RPMI8226 (cell line): Measurements from ENCODE around the gene GNAZ.

Source experiments
- DNase-seq: peaks from one replicate; pipeline ENCODE4 v3.0.0-alpha.2; 2015

GNAZ gene

GRCh38 chr22:23094695-23095681 is 24.7 kb downstream of the GNAZ start:
- DNase-seq = no peak

DNA sequence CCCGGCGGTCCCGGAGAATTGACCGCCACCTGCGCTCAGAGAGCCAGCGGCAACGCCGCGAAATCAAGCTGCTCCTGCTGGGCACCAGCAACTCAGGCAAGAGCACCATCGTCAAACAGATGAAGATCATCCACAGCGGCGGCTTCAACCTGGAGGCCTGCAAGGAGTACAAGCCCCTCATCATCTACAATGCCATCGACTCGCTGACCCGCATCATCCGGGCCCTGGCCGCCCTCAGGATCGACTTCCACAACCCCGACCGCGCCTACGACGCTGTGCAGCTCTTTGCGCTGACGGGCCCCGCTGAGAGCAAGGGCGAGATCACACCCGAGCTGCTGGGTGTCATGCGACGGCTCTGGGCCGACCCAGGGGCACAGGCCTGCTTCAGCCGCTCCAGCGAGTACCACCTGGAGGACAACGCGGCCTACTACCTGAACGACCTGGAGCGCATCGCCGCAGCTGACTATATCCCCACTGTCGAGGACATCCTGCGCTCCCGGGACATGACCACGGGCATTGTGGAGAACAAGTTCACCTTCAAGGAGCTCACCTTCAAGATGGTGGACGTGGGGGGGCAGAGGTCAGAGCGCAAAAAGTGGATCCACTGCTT is 25.5 kb downstream of the GNAZ start:
- no peak for DNase-seq

GRCh38 chr22:23097412-23098229 is 27.3 kb downstream of the GNAZ start:
- no peak for DNase-seq

DNA sequence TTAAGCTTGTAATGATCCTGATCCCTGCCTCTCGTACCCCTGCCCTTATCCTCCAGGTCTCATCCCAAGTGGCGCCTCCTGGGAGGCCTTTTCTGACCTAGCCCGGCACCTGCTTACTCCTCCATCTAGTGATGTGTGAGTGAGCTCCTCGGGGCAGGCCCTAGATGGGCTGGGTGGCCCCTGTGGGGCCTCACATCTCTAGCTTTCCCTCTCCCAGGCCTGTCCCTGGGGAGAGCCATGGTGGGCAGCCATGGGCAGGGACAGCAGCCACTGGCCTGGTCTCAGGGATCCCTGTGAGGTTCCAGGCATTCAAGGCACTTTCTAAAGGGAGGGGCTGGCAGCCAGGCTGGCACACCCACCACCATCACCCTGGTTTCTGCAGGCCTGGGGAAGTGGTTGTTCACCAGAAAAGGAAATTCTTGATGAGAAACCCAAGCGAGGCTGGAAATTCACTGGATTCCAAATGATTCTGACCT is 27.9 kb downstream of the GNAZ start:
- no peak for DNase-seq

- peak; percentile 22 for DNase-seq
Measured at GRCh38 chr22:23098718-23099530, 28.6 kb downstream of the GNAZ start.

- no peak for DNase-seq
Measured at GRCh38 chr22:23099531-23099804, 29.1 kb downstream of the GNAZ start.

- no peak for DNase-seq
Measured at GRCh38 chr22:23100124-23100801, 29.9 kb downstream of the GNAZ start.

- DNase-seq = no peak
Measured at GRCh38 chr22:23101524-23101923, 31.2 kb downstream of the GNAZ start.

DNA sequence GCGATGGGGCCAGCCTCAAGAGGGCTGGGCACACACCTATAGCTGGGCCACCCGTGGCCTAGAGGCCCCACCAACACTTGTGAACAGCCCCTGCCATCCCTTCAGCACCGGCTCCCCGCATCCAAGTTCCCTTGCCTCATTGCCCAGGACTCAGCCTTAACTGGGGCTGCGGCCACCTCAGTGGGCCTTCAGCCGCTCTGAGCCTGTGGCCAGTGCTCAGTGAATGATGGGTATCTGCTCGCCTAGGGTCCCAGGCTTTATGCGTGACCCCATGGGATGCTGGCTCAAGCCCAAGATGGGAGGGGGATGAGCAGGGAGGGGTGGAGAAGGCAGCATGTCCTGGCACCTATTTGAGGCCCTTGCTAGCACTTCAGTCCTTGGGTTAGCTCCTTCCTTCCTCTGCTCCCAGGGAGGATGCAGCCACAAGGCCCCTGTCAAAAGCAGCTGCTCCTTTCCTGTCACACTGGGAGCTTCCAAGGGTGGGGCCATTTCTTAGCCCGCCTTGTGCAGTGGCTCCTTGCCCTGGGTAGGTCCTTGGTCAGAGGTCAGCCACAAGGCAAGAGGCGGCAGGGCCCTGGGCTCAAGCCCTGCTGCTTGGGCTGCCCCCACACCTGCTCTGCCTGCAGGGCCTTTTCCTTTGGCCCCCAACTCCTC is 31.8 kb downstream of the GNAZ start:
- no peak for DNase-seq

DNA sequence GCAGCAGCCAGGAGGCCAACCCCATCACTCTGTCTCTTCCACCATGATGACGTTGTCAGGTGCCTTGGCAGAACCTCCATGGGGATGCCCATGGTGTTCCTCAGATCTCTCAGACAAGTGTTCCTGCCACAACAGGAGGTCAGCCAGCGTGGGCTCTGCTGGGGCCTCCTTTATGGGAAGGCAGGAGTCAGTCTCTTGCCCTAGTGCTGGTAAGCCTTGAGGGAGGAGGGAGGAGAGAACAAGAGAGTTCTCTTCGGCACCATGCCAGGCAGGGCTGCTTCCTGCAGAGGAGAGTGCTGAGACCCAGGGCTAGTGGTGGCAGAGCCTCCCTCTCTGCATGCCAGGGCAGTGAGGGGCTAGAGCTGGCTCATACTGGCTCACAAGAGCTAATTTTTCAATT is 32.5 kb downstream of the GNAZ start:
- DNase-seq = peak; percentile 51

DNA sequence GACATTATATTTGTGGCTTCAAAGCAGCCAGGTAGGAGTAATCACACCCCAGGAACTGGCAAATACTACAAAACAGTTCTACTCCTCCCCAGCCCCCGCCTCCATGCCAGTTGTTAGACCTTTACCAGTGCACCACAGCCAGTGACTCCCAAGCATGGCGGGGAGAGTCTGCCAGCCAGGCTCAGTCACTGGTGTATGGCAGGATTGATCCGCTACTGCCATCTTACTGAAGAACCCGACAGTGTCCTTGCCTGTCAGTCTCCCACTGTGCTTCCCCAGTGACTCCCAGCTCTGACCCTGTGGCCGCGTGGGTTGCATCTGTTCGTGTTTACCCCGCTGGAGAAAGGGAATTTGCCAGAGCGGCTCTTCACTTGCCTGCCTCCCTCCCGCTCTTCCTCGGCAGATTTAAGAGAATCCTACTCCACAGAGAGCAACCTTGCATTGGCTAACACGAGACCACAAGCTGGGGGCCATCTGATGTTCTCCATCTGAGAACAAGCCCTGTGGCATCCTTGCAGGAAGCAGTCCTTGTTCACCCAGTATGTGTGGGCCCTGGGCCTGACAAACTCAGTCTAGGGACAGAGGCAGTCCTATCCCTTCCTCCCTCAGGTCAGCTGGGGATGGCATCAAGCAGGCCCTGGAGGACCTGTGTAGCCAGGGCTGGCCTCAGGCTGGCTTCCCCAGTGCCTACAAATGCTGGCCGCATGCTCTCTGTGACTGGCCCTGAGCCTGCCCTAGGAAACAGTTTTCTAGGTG is 33.1 kb downstream of the GNAZ start:
- no peak for DNase-seq

DNA sequence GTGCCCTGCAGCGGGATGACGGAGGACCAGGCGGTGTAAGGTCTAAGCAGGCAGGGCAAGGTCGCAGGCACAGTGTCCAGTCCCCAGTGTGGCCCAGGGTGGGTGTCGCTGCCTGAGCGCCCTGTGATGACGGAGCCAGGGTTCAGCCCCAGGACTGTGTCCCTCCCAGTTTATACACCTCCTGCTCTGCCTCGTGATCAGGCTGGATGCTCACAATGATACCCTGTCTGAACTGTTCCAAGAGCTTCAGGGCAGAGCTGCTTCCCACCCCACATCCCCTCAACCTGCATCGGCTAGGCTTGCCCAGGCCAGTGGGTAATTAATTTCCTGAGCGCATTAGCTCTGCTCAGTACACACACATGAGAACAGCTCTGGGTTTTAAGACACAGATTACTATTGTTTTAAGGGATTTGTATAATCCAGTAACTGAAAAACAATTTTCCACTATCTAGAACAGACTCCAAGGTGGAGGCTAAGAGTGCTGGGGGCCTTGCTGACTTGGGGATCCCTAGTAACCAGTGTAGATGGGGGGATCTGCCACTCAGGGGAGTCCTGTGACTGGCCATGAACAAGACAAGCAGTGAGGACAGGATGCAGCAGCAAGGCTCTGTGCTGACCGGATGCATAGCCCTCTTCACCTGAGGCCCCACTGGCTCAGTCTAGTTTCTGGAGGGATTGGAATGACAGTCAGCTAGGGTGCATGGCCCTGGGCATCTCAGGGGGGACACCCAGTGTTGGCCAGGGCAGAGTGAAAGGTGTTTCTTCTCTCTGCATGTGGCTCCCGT is 34.1 kb downstream of the GNAZ start:
- no peak for DNase-seq

DNA sequence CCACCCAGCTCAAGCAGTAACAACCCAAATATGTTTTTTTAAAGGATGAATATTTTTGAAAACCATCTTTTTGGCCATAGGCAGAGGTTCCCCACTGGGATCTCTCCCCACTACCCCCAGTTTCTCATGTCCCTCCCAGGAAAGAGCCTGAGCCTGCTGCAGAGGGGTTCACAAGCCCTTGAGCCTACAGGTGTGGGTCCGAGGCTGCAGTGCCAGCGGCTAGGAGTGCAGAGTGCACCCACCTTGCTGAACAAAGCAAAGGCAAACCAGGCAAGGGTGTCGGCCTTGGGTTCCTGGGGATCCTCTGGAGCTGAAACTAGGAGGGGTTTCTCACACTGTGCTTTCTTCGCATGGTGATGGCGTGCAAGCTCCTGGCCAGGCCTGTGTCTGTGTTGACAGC is 35.0 kb downstream of the GNAZ start:
- no peak for DNase-seq

GRCh38 chr22:23105919-23106318 is 35.6 kb downstream of the GNAZ start:
- DNase-seq = no peak

DNA sequence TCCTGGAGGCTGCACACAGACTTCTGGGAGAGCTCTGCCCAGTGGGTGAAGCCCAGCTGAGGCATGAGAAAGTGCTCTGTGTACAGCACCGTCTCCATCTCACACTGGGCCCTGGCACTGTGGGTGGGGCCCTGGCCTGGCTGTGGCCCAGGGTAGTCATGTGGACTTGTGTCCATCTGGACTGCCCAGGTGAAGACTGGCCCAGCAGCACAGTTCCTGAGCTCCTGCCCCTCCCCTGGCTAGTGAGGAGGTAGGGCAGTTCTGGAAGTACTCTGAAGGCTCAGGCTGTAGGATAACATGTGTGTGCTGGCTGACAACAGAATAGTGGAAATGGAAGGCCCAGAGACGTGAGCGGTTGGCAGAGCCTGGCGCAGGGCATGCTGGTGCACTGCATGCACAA is 36.0 kb downstream of the GNAZ start:
- DNase-seq = no peak

- DNase-seq = no peak
Measured at GRCh38 chr22:23106906-23107367, 36.6 kb downstream of the GNAZ start.

DNA sequence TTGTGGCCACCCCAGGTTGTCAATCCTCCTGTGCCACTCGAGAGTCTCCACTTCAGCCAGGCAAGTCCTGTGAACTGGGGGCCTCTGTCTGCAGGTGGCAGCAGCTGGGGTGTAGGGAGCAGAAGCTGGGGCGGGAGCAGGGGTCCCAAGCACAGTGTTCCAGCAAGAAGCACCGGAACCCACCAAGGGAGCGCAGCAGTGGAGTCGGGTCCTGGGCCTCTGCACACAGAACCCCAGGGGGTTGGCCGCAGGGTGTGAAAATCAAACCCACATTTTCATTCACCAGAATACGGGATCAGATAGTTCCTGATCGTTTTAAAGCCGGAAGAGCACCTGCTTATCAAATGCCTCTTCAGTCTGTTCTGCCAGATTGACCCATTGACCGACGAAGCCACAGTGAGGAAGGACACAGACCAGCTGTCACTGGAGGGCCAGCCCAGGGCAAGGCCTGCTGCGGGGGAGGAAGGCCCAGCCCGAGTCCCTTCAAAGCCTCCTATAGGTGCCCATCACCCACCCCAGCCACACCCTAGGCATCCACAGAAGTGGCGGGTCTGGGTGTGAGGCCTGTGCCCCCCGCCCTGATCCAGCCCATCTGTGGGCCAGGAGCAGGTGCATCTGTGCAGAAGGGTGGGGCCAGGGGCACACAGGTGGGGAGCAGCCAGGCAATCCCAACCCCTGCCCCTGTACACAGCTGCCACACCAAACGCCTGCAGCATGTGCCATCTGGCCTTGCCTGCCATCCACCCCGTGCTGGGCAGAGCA is 37.3 kb downstream of the GNAZ start:
- no peak for DNase-seq

- no peak for DNase-seq
Measured at GRCh38 chr22:23108249-23109078, 38.1 kb downstream of the GNAZ start.
